Memory B cell (primary cell): ENCODE results near the gene CFAP299.

Experiments used
- ATAC-seq: fragments of 150-1000 bp; cut with Tn5 transposase; 2 replicates; pipeline ENCODE4 v1.10.0; 2021; ENCODE audit warnings: low read depth, mild to moderate bottlenecking, moderate library complexity
- DNase-seq, 2 donors: peaks; one replicate each; pipeline ENCODE4 v3.0.0; 2022; ENCODE audit warnings: low spot score in 2 of 2
- H3K27ac Mint-ChIP-seq: one replicate; pipeline ENCODE4 v1.8.0; 2022; ENCODE audit warnings: mild to moderate bottlenecking, moderate library complexity, mixed read lengths
- H3K27me3 Mint-ChIP-seq: one replicate; pipeline ENCODE4 v1.8.0; 2022; ENCODE audit warnings: mixed read lengths
- H3K36me3 Mint-ChIP-seq: one replicate; pipeline ENCODE4 v1.8.0; 2022; ENCODE audit warnings: mild to moderate bottlenecking, mixed read lengths
- H3K4me1 Mint-ChIP-seq: one replicate; pipeline ENCODE4 v1.8.0; 2022; ENCODE audit warnings: mixed read lengths
- H3K4me3 Mint-ChIP-seq: one replicate; pipeline ENCODE4 v1.8.0; 2022; ENCODE audit warnings: mild to moderate bottlenecking, moderate library complexity, mixed read lengths
- H3K9me3 Mint-ChIP-seq: one replicate; pipeline ENCODE4 v1.8.0; 2022; ENCODE audit warnings: mixed read lengths

Gene CFAP299

DNA sequence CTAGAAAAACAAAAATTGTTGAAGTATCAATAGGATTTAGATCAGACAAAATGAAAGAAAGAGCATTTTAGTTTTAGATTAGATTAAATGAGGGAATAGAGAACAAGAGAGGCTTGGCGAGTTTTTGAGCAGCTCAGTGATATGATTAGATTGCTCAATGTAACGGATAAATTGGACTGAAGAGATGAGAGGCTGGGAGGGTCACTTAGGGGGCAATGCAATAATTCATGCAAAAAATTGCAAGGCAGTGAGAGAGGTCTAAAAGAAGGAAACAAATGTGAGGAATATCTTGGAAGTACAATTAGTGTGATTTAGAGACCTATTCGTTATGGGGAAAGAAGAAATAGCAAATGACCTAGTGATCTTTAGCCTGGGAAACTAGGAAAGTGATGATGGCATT, 644.7 kb downstream of the CFAP299 start:
- no peak for ATAC-seq
- Mint-ChIP-seq H3K27ac (no peak overlapping the region), H3K4me1 (no peaks in the 10 kb centered on the region), H3K4me3 (no peak overlapping the region), H3K27me3 (peaks cover 10% of the 10 kb centered on the region), H3K36me3 (no peaks in the 10 kb centered on the region), H3K9me3 (no peaks in the 10 kb centered on the region)
- DNase-seq: no peak

DNA sequence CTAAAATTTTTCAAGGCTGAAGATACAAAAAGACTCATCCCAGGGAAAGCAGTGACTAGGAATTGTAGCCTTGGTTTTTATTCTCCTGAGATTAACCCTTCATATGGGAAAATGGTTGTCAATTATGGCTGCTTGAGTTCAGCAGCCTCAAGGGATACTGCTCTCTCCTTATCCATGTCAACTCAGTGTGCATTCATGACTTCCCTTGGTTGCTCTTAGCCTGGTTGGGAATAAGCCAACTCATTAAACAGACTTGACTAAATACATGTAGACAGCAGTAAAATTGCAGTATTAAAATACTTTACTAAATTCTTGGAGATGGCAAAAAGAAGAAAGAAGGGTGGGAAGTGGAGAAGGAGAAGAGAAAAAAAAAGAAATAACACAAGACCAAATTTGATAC, 650.5 kb downstream of the CFAP299 start:
- no peak for DNase-seq
- H3K27ac Mint-ChIP-seq: no peak overlapping the region
- no peak overlapping the region for H3K4me3 Mint-ChIP-seq
- no peak for ATAC-seq
- peaks cover 4% of the 10 kb centered on the region for H3K4me1 Mint-ChIP-seq
- no peaks in the 10 kb centered on the region for H3K9me3 Mint-ChIP-seq
- peaks cover 2% of the 10 kb centered on the region for H3K27me3 Mint-ChIP-seq
- no peaks in the 10 kb centered on the region for H3K36me3 Mint-ChIP-seq

DNA sequence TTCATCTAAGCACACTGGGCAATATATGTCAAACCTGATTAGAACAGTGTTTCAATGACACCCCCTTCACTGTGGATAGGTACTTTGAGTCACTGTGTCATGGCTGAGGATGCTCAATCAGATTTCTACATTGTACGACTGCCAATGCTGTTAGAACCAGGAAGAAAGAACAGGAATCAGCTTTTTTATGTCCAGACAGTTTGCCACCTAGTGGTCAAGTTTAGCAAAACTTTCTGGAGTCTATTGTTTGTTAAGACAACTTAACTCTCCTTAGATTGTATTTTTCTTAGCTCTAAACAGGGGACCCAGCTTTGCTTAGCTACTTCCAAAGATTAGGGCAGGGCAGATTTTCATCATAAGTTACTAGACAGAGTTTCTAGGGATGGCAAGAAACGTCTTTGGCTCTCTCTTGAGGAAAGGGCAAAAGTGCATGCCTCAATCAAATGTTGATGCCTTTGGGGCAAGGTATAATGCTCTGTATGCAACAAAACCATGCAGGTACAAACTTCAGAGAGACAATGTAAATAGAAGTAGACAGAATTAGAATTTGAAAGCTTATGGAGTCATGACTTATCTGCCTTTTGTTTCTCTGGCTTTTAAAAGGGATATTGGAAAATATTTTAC, 654.5 kb downstream of the CFAP299 start:
- DNase-seq (peak; percentile 16 to 44), ATAC-seq (peak; percentile 52)
- no peak overlapping the region for H3K27ac Mint-ChIP-seq
- no peaks in the 10 kb centered on the region for H3K9me3 Mint-ChIP-seq
- no peak overlapping the region for H3K4me3 Mint-ChIP-seq
- no peaks in the 10 kb centered on the region for H3K27me3 Mint-ChIP-seq
- H3K4me1 Mint-ChIP-seq: peaks cover 5% of the 10 kb centered on the region
- H3K36me3 Mint-ChIP-seq: no peaks in the 10 kb centered on the region

DNA sequence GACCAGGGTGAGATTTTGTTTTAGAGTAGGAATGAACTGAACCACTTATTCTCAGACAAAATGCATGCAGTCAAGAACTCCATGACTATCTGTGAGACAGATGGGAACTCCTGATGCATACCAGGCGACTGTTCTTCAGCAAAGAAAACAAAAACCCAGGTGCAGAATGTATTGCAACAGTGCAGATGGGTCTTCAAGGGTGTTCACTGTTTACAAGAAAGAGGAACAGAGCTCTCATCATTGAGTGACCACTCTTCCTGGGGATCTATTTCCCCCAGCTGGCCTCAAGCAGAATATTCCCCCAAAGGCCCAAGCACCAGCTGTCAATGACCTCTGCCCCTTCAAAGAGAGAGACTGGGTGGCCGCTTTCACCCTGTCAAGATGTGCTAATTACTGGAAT, 655.3 kb downstream of the CFAP299 start:
- DNase-seq (no peak), ATAC-seq (no peak)
- Mint-ChIP-seq H3K36me3 (no peaks in the 10 kb centered on the region), H3K4me1 (peaks cover 5% of the 10 kb centered on the region), H3K27ac (no peak overlapping the region), H3K27me3 (no peaks in the 10 kb centered on the region), H3K4me3 (no peak overlapping the region), H3K9me3 (no peaks in the 10 kb centered on the region)

DNA sequence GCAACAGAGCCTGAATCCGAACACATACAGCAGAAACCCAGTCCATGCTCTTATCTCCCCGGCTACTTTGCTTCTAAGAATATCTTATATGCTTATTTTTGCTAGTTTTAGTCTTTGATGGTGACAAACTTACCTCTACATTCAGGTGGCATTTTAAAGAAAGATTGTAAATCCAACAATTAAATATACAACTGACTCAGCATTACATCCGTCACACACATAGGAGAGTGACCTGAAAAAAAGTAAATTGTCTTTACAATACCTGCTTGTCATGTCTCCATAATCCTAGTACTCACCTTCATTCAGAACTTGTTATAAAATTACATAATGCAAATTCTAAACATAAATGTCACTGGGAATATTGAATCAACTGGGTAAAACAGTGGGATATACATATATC, 664.4 kb downstream of the CFAP299 start:
- peaks cover 9% of the 10 kb centered on the region for H3K4me1 Mint-ChIP-seq
- no peaks in the 10 kb centered on the region for H3K36me3 Mint-ChIP-seq
- no peak for ATAC-seq

DNA sequence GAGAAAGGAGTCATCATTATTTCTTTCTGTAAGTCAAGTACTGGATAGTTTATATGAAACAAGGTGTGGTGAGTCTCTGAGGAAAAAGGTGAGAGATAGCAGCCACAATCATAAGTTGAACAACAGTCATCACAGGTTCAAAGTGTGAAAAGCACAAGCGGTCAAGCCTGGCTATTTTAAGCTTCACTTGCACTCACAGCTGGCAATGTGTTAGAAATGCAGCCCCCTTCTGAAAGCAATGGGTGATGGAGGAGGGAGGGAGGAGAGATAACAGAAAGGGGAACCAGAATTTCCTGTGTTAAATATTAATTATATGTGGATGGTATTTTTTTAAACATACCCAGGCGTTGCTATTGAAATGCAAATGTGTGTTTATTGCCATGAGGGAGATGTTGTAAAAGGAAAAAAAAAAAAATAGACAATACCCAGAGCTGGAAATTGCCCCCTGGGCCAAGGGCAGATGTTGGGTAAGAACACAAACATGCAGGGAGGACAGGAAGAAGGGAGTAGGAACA, 668.1 kb downstream of the CFAP299 start:
- Mint-ChIP-seq H3K27me3 (peaks cover 1% of the 10 kb centered on the region), H3K27ac (no peak overlapping the region), H3K4me3 (no peak overlapping the region), H3K9me3 (peaks cover 3% of the 10 kb centered on the region), H3K36me3 (peaks cover 3% of the 10 kb centered on the region), H3K4me1 (peaks cover 9% of the 10 kb centered on the region)
- ATAC-seq (peak; percentile 27), DNase-seq (no peak)

More for the DNA sequence above, 664.4 kb downstream of the CFAP299 start:
- Mint-ChIP-seq H3K4me3 (no peak overlapping the region), H3K27ac (no peak overlapping the region), H3K27me3 (peaks cover 3% of the 10 kb centered on the region), H3K9me3 (no peaks in the 10 kb centered on the region)
- DNase-seq: no peak

DNA sequence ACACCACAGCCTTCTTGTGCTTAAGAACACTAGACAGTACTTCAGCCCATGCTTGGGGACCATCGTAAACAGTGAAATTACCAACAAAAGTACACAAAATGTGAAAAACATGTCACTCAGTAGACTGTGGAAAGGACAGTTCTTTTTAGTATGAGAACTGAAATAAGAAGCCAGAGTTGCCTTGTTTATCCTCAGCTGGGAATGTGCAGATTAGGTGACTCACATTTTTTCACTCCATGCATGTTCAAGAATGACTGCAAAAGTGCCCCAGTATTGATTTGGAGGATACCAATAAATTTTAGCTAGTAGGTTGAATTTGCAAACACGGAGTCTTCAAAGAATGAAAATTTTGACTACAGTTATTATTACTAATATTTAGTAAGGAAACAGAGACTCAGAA, 671.9 kb downstream of the CFAP299 start:
- ATAC-seq: no peak
- Mint-ChIP-seq H3K9me3 (peaks cover 4% of the 10 kb centered on the region), H3K27ac (no peak overlapping the region)

More for the DNA sequence above, 671.9 kb downstream of the CFAP299 start:
- Mint-ChIP-seq H3K27me3 (peaks cover 4% of the 10 kb centered on the region), H3K4me3 (no peak overlapping the region), H3K36me3 (peaks cover 3% of the 10 kb centered on the region), H3K4me1 (peaks cover 9% of the 10 kb centered on the region)
- DNase-seq: no peak
